Measurements from ENCODE around the gene NIM1K. TPM values are rescaled to one million over a fixed set of nuclear protein-coding genes. Genes with fewer than 3 reads are reported as not detected.
"Not testable (repeated sequence)": the region's sequence is repeated elsewhere in the genome, so short reads cannot be mapped to it uniquely, and the experiment has no call there.

The NIM1K gene
- total RNA-seq, 4 donors from 2014 or later, result 0.42 to 2.3 (median 1.6) TPM

- TF ChIP-seq POLR2A (IDR thresholded peaks at IDR 0.05; ENCODE audit: low read depth) (no peak), CTCF (IDR thresholded peaks at IDR 0.05) (no peak), EP300 (IDR thresholded peaks at IDR 0.05) (no peak), POLR2AphosphoS5 (IDR thresholded peaks at IDR 0.05) (no peak)
- no peak for DNase-seq (ENCODE audit: extremely low spot score)
Observed at GRCh38 chr5:43155394-43156096, 36.5 kb upstream of the NIM1K start.

GRCh38 chr5:43156388-43156787, 35.6 kb upstream of the NIM1K start:
- WGBS, result 72% methylated on average over 6 of the region's 6 CpGs
- DNase-seq (ENCODE audit: extremely low spot score), result no peak
- no peak overlapping the region for H3K27ac ChIP-seq (replicated peaks in 1 of 4)
- H3K9me3 ChIP-seq, result no peaks in the 10 kb centered on the region
- no peaks in the 10 kb centered on the region for H3K27me3 ChIP-seq
- intact Hi-C loops (cut with DNase I), result no loop called here
- peaks cover 3 to 11% (median 6%) of the 10 kb centered on the region in 4 donors for H3K36me3 ChIP-seq
- no peak overlapping the region for H3K4me3 ChIP-seq
- no peak for TF ChIP-seq CTCF (IDR thresholded peaks at IDR 0.05)
- TF ChIP-seq POLR2AphosphoS5 (IDR thresholded peaks at IDR 0.05), result no peak
- TF ChIP-seq EP300 (IDR thresholded peaks at IDR 0.05), result no peak
- no peak for TF ChIP-seq POLR2A (IDR thresholded peaks at IDR 0.05; ENCODE audit: low read depth)
- H3K4me1 ChIP-seq, result peaks cover 0 to 20% (median 11%) of the 10 kb centered on the region in 4 donors

More at GRCh38 chr5:43155394-43156096, 36.5 kb upstream of the NIM1K start:
- Histone ChIP-seq H3K36me3 (peaks cover 0 to 9% (median 6%) of the 10 kb centered on the region in 4 donors), H3K4me3 (no peak overlapping the region), H3K27me3 (no peaks in the 10 kb centered on the region), H3K9me3 (no peaks in the 10 kb centered on the region), H3K4me1 (peaks cover 0 to 29% (median 12%) of the 10 kb centered on the region in 4 donors), H3K27ac (replicated peaks in 1 of 4) (no peak overlapping the region)
- WGBS, result 84% methylated on average over 4 of the region's 4 CpGs
- intact Hi-C loops (cut with DNase I), result no loop called here

GRCh38 chr5:43157068-43157467, 35.0 kb upstream of the NIM1K start:
- H3K4me1 ChIP-seq, result peaks cover 0 to 19% (median 11%) of the 10 kb centered on the region in 4 donors
- H3K27ac ChIP-seq (replicated peaks in 1 of 4), result no peak overlapping the region
- H3K36me3 ChIP-seq, result peaks cover 5 to 18% (median 12%) of the 10 kb centered on the region in 4 donors
- no peak for TF ChIP-seq EP300 (IDR thresholded peaks at IDR 0.05)
- TF ChIP-seq POLR2AphosphoS5 (IDR thresholded peaks at IDR 0.05), result no peak
- TF ChIP-seq CTCF (IDR thresholded peaks at IDR 0.05), result no peak
- no peak for TF ChIP-seq POLR2A (IDR thresholded peaks at IDR 0.05; ENCODE audit: low read depth)
- intact Hi-C loops (cut with DNase I), result no loop called here
- H3K27me3 ChIP-seq, result no peaks in the 10 kb centered on the region
- DNase-seq (ENCODE audit: extremely low spot score), result no peak
- no peak overlapping the region for H3K4me3 ChIP-seq
- H3K9me3 ChIP-seq, result no peaks in the 10 kb centered on the region
- WGBS, result 93% methylated on average over 3 of the region's 3 CpGs

- intact Hi-C loops (cut with DNase I), result no loop called here
- peaks cover 5 to 47% (median 34%) of the 10 kb centered on the region in 4 donors for H3K36me3 ChIP-seq
Observed at GRCh38 chr5:43161244-43161643, 30.8 kb upstream of the NIM1K start.

GRCh38 chr5:43164801-43165200, 27.2 kb upstream of the NIM1K start:
- 97% methylated on average over 5 of the region's 5 CpGs for WGBS
- H3K27ac ChIP-seq (replicated peaks in 1 of 4); H3K4me1 ChIP-seq; H3K27me3 ChIP-seq; H3K4me3 ChIP-seq; H3K9me3 ChIP-seq; DNase-seq (ENCODE audit: extremely low spot score); intact Hi-C loops (cut with DNase I): not testable (repeated sequence)
- peaks cover 0 to 54% (median 40%) of the 10 kb centered on the region in 4 donors for H3K36me3 ChIP-seq

More at GRCh38 chr5:43161244-43161643, 30.8 kb upstream of the NIM1K start:
- Histone ChIP-seq H3K27ac (replicated peaks in 1 of 4) (no peak overlapping the region), H3K4me1 (peaks cover 0 to 3% (median under 1%) of the 10 kb centered on the region in 4 donors), H3K27me3 (no peaks in the 10 kb centered on the region), H3K4me3 (no peak overlapping the region), H3K9me3 (no peaks in the 10 kb centered on the region)
- TF ChIP-seq POLR2A (IDR thresholded peaks at IDR 0.05; ENCODE audit: low read depth) (no peak), EP300 (IDR thresholded peaks at IDR 0.05) (no peak), CTCF (IDR thresholded peaks at IDR 0.05) (no peak), POLR2AphosphoS5 (IDR thresholded peaks at IDR 0.05) (no peak)
- 79% methylated on average over 5 of the region's 5 CpGs for WGBS
- DNase-seq (ENCODE audit: extremely low spot score), result no peak

Measured in esophagus muscularis mucosa (tissue), 4 donors.